ENCODE results near the gene SCUBE1. TPM values are rescaled to one million over a fixed set of nuclear protein-coding genes. Genes with fewer than 3 reads are reported as not detected.

SCUBE1 gene
- total and polyA plus RNA-seq, 2 experiments from 2014 or later = 0.81 to 3.2 TPM

DNA sequence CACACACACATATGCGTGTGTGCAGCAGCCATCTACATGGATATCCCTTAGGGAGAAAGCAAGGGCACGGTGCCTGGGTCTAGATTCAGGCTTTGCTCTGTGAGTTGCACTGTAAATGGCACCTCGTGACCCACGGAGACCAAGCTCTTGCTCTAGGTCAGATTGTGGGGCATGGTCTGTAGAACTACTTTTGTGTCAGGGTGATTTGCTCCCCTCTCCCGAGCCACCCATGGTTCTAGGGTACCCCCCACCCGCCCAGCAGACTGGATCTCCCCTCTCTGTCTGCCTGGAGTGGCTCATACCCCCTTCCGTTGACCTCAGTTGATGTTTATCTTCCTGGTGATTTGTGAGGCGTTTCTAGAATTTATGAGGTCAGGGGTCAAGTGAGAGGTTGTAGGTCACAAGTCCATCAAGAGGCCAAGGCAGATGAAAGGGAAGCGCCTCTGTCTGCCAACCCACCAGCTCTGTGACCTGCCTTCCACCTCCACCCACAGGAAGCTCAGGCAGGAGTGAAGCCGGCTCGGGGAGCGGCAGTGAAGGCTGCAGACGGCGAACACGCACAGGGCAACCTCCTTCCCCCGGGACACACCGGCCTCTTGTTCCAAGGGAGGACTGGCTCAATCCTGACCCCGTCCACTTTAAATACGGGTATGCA is 80.1 kb downstream of the SCUBE1 start:
- no peak overlapping the region for H2AFZ ChIP-seq

More for the DNA sequence above, 80.1 kb downstream of the SCUBE1 start:
- Mint-ChIP-seq H3K4me3 (no peak overlapping the region), H3K9me3 (no peaks in the 10 kb centered on the region), H3K27me3 (ENCODE audit: insufficient read depth, low read depth, poor library complexity) (peaks cover 11% of the 10 kb centered on the region), H3K4me1 (peaks cover 3% of the 10 kb centered on the region), H3K36me3 (ENCODE audit: low read depth) (no peaks in the 10 kb centered on the region; the same call in 2 of the 3 replicates), H3K27ac (no peak overlapping the region)
- DNase-seq (ENCODE audit: low spot score) (no peak), ATAC-seq (no peak)
- Histone ChIP-seq H3K27me3 (ENCODE audit: insufficient read depth) (no peaks in the 10 kb centered on the region), H3F3A (replicated peaks; ENCODE audit: low read depth) (no peaks in the 10 kb centered on the region), H3K4me3 (no peak overlapping the region), H3K36me3 (ENCODE audit: insufficient read depth) (no peaks in the 10 kb centered on the region), H3K9me2 (ENCODE audit: insufficient read depth) (no peaks in the 10 kb centered on the region), H3K27ac (ENCODE audit: low read depth) (no peak overlapping the region), H3K79me2 (replicated peaks; ENCODE audit: insufficient read depth) (no peaks in the 10 kb centered on the region), H4K20me1 (replicated peaks; ENCODE audit: insufficient read depth) (0 out of 2 replicates have a peak, but pooled peaks cover 5% of the 10 kb centered on the region), H3K4me2 (no peak overlapping the region), H3K4me1 (ENCODE audit: insufficient read depth) (no peaks in the 10 kb centered on the region)
- TF ChIP-seq, protein P1, sequence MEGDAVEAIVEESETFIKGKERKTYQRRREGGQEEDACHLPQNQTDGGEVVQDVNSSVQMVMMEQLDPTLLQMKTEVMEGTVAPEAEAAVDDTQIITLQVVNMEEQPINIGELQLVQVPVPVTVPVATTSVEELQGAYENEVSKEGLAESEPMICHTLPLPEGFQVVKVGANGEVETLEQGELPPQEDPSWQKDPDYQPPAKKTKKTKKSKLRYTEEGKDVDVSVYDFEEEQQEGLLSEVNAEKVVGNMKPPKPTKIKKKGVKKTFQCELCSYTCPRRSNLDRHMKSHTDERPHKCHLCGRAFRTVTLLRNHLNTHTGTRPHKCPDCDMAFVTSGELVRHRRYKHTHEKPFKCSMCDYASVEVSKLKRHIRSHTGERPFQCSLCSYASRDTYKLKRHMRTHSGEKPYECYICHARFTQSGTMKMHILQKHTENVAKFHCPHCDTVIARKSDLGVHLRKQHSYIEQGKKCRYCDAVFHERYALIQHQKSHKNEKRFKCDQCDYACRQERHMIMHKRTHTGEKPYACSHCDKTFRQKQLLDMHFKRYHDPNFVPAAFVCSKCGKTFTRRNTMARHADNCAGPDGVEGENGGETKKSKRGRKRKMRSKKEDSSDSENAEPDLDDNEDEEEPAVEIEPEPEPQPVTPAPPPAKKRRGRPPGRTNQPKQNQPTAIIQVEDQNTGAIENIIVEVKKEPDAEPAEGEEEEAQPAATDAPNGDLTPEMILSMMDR (conservative IDR thresholded peaks at IDR 0.05; ENCODE audit: low read depth in 2 of 2) = no peak
- TF ChIP-seq NANOG (IDR thresholded peaks at IDR 0.05; ENCODE audit: borderline replicate concordance) = no peak
- no peak for TF ChIP-seq EZH2 (IDR thresholded peaks at IDR 0.05; ENCODE audit: low read depth, unreplicated experiment)
- TF ChIP-seq EZH2phosphoT487 (IDR thresholded peaks at IDR 0.05; ENCODE audit: unreplicated experiment) = no peak
- TF ChIP-seq ZNF462 (CRISPR knock-in tag; IDR thresholded peaks at IDR 0.05) = no peak
- TF ChIP-seq POLR2AphosphoS5 (IDR thresholded peaks at IDR 0.05; ENCODE audit: low read depth) = no peak
- no peak for TF ChIP-seq JUNB (IDR thresholded peaks at IDR 0.05; ENCODE audit: unreplicated experiment)
- TF ChIP-seq CREB1 (CRISPR knock-in tag; IDR thresholded peaks at IDR 0.05; ENCODE audit: low read depth) = no peak
- no peak for TF ChIP-seq STAT1 (IDR thresholded peaks at IDR 0.05; ENCODE audit: unreplicated experiment)
- TF ChIP-seq, protein P2, sequence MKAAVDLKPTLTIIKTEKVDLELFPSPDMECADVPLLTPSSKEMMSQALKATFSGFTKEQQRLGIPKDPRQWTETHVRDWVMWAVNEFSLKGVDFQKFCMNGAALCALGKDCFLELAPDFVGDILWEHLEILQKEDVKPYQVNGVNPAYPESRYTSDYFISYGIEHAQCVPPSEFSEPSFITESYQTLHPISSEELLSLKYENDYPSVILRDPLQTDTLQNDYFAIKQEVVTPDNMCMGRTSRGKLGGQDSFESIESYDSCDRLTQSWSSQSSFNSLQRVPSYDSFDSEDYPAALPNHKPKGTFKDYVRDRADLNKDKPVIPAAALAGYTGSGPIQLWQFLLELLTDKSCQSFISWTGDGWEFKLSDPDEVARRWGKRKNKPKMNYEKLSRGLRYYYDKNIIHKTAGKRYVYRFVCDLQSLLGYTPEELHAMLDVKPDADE (IDR thresholded peaks at IDR 0.05) = no peak
- TF ChIP-seq ZNF331 (CRISPR knock-in tag; IDR thresholded peaks at IDR 0.05; ENCODE audit: low read depth) = no peak
- no peak for TF ChIP-seq REST (IDR thresholded peaks at IDR 0.05; ENCODE audit: unreplicated experiment)
- no peak for TF ChIP-seq ZNF114 (CRISPR knock-in tag; IDR thresholded peaks at IDR 0.05)
